Measurements from ENCODE around the gene CORT. TPM values are rescaled to one million over a fixed set of nuclear protein-coding genes. Genes with fewer than 3 reads are reported as not detected.

Gene CORT
- total RNA-seq, 1 experiment from 2014 or later: not detected

GRCh38 chr1:10495475-10495817, 45.6 kb downstream of the CORT start:
- no TSS peak for BruUV-seq (replicated peaks)
- no peak for TF ChIP-seq CTCF (IDR thresholded peaks at IDR 0.05; ENCODE audit: unreplicated experiment)
- Mint-ChIP-seq H3K27ac (ENCODE audit: unreplicated experiment) (no peak overlapping the region), H3K36me3 (ENCODE audit: insufficient read depth, unreplicated experiment) (no peaks in the 10 kb centered on the region), H3K9me3 (ENCODE audit: low read depth, unreplicated experiment) (no peaks in the 10 kb centered on the region), H3K4me1 (ENCODE audit: low read depth, unreplicated experiment) (peaks cover 19% of the 10 kb centered on the region), H3K27me3 (ENCODE audit: unreplicated experiment) (no peaks in the 10 kb centered on the region), H3K4me3 (ENCODE audit: low read depth, unreplicated experiment) (no peak overlapping the region)
- CTCF ChIA-PET: interaction anchor here (0.9 to 1.6 kb wide), 2 partner anchors 65 to 97 kb away, joined by 3 read pairs; partner anchors contain the start of genes CENPS and PGD
- intact Hi-C loops (cut with micrococcal nuclease; ENCODE audit: unreplicated experiment): loop anchor here (2.0 to 10.0 kb wide), 2 partner anchors 65 to 121 kb away; partner anchors contain the start of gene CENPS
- DNase-seq: no peak

- CTCF ChIA-PET: no interaction called here
- H3K4me3 Mint-ChIP-seq (ENCODE audit: low read depth, unreplicated experiment): no peak overlapping the region
- BruUV-seq (replicated peaks): no TSS peak
- no peaks in the 10 kb centered on the region for H3K36me3 Mint-ChIP-seq (ENCODE audit: insufficient read depth, unreplicated experiment)
- no peaks in the 10 kb centered on the region for H3K27me3 Mint-ChIP-seq (ENCODE audit: unreplicated experiment)
- H3K9me3 Mint-ChIP-seq (ENCODE audit: low read depth, unreplicated experiment): no peaks in the 10 kb centered on the region
- no peak overlapping the region for H3K27ac Mint-ChIP-seq (ENCODE audit: unreplicated experiment)
- DNase-seq: no peak
- intact Hi-C loops (cut with micrococcal nuclease; ENCODE audit: unreplicated experiment): loop anchor here (2.0 to 10.0 kb wide), 2 partner anchors 65 to 121 kb away; partner anchors contain the start of gene CENPS
- H3K4me1 Mint-ChIP-seq (ENCODE audit: low read depth, unreplicated experiment): peaks cover 19% of the 10 kb centered on the region
- TF ChIP-seq CTCF (IDR thresholded peaks at IDR 0.05; ENCODE audit: unreplicated experiment): no peak
These were observed 46.1 kb downstream of the CORT start for GRCh38 chr1:10495952-10496351.

GRCh38 chr1:10497109-10497508, 47.3 kb downstream of the CORT start:
- intact Hi-C loops (cut with micrococcal nuclease; ENCODE audit: unreplicated experiment): loop anchor here (10.0 kb wide), 1 partner anchor 122 kb away; no protein-coding TSS in a partner anchor
- CTCF ChIA-PET: no interaction called here
- no peaks in the 10 kb centered on the region for H3K27me3 Mint-ChIP-seq (ENCODE audit: unreplicated experiment)
- no peak overlapping the region for H3K27ac Mint-ChIP-seq (ENCODE audit: unreplicated experiment)
- no peaks in the 10 kb centered on the region for H3K36me3 Mint-ChIP-seq (ENCODE audit: insufficient read depth, unreplicated experiment)
- peaks cover 19% of the 10 kb centered on the region for H3K4me1 Mint-ChIP-seq (ENCODE audit: low read depth, unreplicated experiment)
- BruUV-seq (replicated peaks): no TSS peak
- DNase-seq: no peak
- TF ChIP-seq CTCF (IDR thresholded peaks at IDR 0.05; ENCODE audit: unreplicated experiment): no peak
- no peaks in the 10 kb centered on the region for H3K9me3 Mint-ChIP-seq (ENCODE audit: low read depth, unreplicated experiment)
- H3K4me3 Mint-ChIP-seq (ENCODE audit: low read depth, unreplicated experiment): no peak overlapping the region

GRCh38 chr1:10498231-10498630, 48.4 kb downstream of the CORT start:
- H3K27ac Mint-ChIP-seq (ENCODE audit: unreplicated experiment): no peak overlapping the region

More at GRCh38 chr1:10498231-10498630, 48.4 kb downstream of the CORT start:
- Mint-ChIP-seq H3K27me3 (ENCODE audit: unreplicated experiment) (no peaks in the 10 kb centered on the region), H3K4me3 (ENCODE audit: low read depth, unreplicated experiment) (no peak overlapping the region), H3K9me3 (ENCODE audit: low read depth, unreplicated experiment) (no peaks in the 10 kb centered on the region), H3K36me3 (ENCODE audit: insufficient read depth, unreplicated experiment) (no peaks in the 10 kb centered on the region), H3K4me1 (ENCODE audit: low read depth, unreplicated experiment) (peaks cover 19% of the 10 kb centered on the region)
- DNase-seq: no peak
- no peak for TF ChIP-seq CTCF (IDR thresholded peaks at IDR 0.05; ENCODE audit: unreplicated experiment)
- intact Hi-C loops (cut with micrococcal nuclease; ENCODE audit: unreplicated experiment): loop anchor here (10.0 kb wide), 1 partner anchor 123 kb away; no protein-coding TSS in a partner anchor
- CTCF ChIA-PET: no interaction called here
- BruUV-seq (replicated peaks): no TSS peak

Other genes with a start within 250 kb of the CORT start
- 17.1 and 17.8 TPM in 2 replicates for gene KIF1B, start 239.5 kb upstream of the CORT start, total RNA-seq (2022)
- gene PGD, start 51.0 kb upstream of the CORT start, total RNA-seq (2022): 142 and 155 TPM in 2 replicates
- gene CENPS, start 19.6 kb upstream of the CORT start, total RNA-seq (2022): 18.0 and 21.3 TPM in 2 replicates
- 45.2 and 50.6 TPM in 2 replicates for gene DFFA, start 22.5 kb downstream of the CORT start, total RNA-seq (2022)
- gene PEX14, start 24.9 kb downstream of the CORT start, total RNA-seq (2022): 17.6 and 17.7 TPM in 2 replicates